Peyer's patch (tissue), 4 donors: ENCODE data around the gene INSRR. TPM values are rescaled to one million over a fixed set of nuclear protein-coding genes. Genes with fewer than 3 reads are reported as not detected.

Experiments used
- DNase-seq, 3 donors: peaks; one replicate each; pipeline ENCODE4 v3.0.0-alpha.2; 2017 to 2019
- H3K27ac ChIP-seq, 4 donors: fragments of 200-600 bp; sonication (generic); one replicate each; pipeline ENCODE4 v1.5.1; 2016 to 2019
- H3K27me3 ChIP-seq, 2 donors: fragments of 200-600 bp; sonication (generic); one replicate each; pipeline ENCODE4 v1.5.1; 2019
- H3K36me3 ChIP-seq, 3 donors: fragments of 200-600 bp; sonication (generic); one replicate each; pipeline ENCODE4 v1.5.1; 2016 to 2019
- H3K4me1 ChIP-seq, 4 donors: fragments of 200-600 bp; sonication (generic); one replicate each; pipeline ENCODE4 v1.5.1; 2016 to 2019
- H3K4me3 ChIP-seq, 4 donors: fragments of 200-600 bp; sonication (generic); 1 replicate in 3 of 4; 2 replicates in 1 of 4; pipeline ENCODE4 v1.5.1; 2016 to 2019; ENCODE audit warnings: mild to moderate bottlenecking in 1 of 4
- H3K9me3 ChIP-seq, 4 donors: fragments of 200-600 bp; sonication (generic); one replicate each; pipeline ENCODE4 v1.5.1; 2016 to 2019; ENCODE audit warnings: mild to moderate bottlenecking in 1 of 4
- POLR2A ChIP-seq, 2 donors: fragments of 450-650 bp; IDR thresholded peaks; one replicate each; pipeline ENCODE4 v1.5.1; 2017; ENCODE audit warnings: antibody characterized with exemption in 2 of 2, mild to moderate bottlenecking in 2 of 2, moderate library complexity in 2 of 2
- total RNA-seq, 4 donors: library from RNA; depleted of rRNA; stranded (reverse); fragments of >200 nt; gene quantifications; one replicate each; pipeline ENCODE4 v1.1.0, GENCODE V29; 2016
- TF ChIP-seq, protein P1 (sequence below), 6 experiments: fragments of 450-650 bp in 4 of 6; fragments of 200-600 bp in 2 of 6; sonication (generic) in 1 of 6; IDR thresholded peaks; one replicate each; pipeline ENCODE4 v1.5.1; 2017 to 2019; ENCODE audit warnings: antibody characterized with exemption in 6 of 6, mild to moderate bottlenecking in 3 of 6, moderate library complexity in 1 of 6

Gene INSRR
- total RNA-seq, 4 donors from 2014 or later = not detected

DNA sequence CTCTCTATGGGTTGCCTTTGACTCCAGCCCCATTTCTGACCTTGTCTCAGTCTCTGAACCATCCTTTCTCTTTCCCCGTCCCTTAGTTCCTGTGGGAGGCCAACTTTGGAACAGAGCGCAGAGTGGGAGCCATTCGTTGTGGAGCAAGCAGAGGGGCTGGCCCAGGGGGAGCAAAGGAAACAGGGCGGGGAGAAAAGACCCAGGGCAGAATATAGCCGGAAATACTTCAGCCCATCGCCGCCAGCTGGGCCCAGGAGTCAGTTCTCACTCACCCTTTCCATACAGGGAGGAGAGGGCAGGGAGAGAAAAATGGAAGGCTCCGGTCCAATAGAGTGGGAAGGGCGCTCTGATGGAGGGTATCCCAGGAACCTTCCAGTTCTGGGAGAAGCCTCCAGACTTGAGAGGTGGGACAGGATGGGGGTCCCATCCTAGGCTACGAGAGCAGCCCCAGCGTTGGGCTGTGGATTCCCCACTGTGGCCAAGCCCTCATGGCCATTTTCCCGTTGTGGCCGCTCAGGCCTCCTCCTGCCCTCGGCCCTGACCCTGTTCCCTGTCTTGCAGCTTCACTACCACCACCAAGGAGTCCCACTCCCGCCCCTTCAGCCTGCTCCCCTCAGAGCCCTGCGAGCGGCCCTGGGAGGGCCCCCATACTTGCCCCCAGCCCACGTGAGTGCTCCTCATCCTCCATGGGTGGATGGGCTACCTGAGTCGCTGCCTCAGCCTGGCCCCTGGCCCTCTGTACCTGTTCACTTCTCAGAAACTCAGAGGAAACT is 45.5 kb upstream of the INSRR start:
- Histone ChIP-seq H3K27me3 (no peaks in the 10 kb centered on the region), H3K9me3 (no peaks in the 10 kb centered on the region), H3K27ac (no peak overlapping the region), H3K4me3 (no peak overlapping the region), H3K4me1 (peaks cover 0 to 7% (median 0%) of the 10 kb centered on the region in 4 donors), H3K36me3 (no peaks in the 10 kb centered on the region)
- no peak for DNase-seq
- TF ChIP-seq, protein P1, sequence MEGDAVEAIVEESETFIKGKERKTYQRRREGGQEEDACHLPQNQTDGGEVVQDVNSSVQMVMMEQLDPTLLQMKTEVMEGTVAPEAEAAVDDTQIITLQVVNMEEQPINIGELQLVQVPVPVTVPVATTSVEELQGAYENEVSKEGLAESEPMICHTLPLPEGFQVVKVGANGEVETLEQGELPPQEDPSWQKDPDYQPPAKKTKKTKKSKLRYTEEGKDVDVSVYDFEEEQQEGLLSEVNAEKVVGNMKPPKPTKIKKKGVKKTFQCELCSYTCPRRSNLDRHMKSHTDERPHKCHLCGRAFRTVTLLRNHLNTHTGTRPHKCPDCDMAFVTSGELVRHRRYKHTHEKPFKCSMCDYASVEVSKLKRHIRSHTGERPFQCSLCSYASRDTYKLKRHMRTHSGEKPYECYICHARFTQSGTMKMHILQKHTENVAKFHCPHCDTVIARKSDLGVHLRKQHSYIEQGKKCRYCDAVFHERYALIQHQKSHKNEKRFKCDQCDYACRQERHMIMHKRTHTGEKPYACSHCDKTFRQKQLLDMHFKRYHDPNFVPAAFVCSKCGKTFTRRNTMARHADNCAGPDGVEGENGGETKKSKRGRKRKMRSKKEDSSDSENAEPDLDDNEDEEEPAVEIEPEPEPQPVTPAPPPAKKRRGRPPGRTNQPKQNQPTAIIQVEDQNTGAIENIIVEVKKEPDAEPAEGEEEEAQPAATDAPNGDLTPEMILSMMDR (IDR thresholded peaks at IDR 0.05) = no peak
- TF ChIP-seq POLR2A (IDR thresholded peaks at IDR 0.05) = no peak

DNA sequence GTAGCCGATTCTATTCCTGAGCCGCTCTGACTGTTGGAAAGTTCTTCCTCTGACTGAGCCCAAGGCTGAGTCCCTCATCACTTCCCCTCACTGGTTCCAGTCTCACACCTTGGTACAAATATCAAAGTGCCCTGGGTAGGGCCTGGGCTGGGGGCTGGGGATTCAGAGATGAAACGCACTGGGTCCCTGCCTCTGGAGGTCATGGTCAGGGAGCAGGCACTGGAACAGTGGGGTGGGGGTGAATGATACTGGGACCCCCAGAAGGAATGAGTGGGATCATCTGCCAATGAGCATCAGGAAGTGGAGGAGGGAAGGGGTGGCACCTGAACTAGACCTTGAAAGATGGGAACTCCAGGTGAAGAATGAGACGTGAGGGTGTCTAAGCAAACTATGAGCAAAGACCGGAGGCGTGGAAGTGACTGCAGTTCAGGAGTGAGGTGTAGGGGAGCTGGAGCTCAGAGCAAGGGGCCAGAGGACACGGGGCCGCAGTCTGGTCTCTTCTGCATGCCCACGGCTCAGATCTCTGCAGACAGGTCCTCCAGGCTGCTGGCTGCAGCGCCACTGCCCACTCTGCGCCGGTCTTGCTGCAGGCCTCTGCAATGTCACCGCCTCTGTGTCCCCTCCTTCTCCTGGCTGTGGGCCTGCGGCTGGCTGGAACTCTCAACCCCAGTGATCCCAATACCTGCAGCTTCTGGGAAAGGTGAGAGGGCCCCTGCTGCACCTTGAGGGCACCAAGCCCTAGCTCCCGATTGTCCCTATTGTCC is 44.6 kb upstream of the INSRR start:
- H3K4me1 ChIP-seq = peaks cover 0 to 7% (median 0%) of the 10 kb centered on the region in 4 donors
- no peak overlapping the region for H3K27ac ChIP-seq
- no peaks in the 10 kb centered on the region for H3K36me3 ChIP-seq
- no peaks in the 10 kb centered on the region for H3K9me3 ChIP-seq
- H3K4me3 ChIP-seq = no peak overlapping the region
- TF ChIP-seq, protein P1 (IDR thresholded peaks at IDR 0.05) = no peak
- no peaks in the 10 kb centered on the region for H3K27me3 ChIP-seq
- no peak for DNase-seq

DNA sequence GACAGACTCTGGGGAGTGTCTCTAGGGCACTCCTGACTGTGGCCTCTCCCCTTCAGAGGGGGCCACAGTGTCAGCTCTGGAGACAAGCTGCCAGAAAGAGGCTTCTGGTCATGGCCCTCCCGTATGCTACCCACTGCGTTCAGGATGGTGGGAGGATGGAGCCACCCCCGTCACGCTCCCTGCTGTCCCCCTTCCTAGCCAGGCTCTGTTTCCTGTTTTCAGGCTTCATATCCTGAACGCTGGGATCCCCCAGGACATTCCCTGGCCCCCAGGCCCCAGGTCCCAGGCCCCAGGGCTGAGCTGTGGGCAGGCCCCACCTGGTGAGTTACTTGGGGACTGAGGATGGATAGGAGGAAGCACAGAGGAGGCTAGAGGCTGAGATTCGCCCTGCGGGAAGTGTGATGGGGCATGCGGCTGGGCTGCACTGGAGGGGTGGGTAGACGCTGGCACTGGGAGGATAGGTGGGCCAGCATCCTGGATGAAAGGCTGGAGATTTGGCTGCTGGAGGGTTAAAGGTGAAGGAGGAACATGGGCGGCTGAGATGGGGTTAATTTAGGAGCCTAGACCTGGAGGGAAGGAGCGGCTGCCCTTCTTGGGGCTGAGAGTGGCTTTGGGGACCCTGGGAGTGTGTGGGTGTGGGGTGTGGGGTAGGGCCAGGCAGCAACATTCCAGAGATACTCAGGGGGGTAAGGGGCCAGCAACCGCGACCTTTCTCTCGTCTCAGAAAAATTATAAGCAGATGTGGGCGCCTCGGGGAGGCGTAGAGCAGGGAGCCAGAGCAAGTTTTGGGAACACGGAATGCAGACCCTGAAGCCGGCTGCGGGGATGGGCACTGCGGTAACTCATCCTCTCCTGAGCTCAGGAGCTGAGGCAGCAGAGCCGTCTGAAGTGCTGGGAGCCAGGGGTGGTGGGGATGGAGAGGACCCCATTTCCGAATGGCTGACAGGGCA is 43.3 kb upstream of the INSRR start:
- Histone ChIP-seq H3K27me3 (no peaks in the 10 kb centered on the region), H3K4me1 (peaks cover 0 to 10% (median 0%) of the 10 kb centered on the region in 4 donors), H3K27ac (no peak overlapping the region), H3K9me3 (no peaks in the 10 kb centered on the region), H3K36me3 (no peaks in the 10 kb centered on the region), H3K4me3 (no peak overlapping the region)
- DNase-seq = no peak
- TF ChIP-seq POLR2A (IDR thresholded peaks at IDR 0.05) = no peak
- TF ChIP-seq, protein P1 (IDR thresholded peaks at IDR 0.05) = no peak

DNA sequence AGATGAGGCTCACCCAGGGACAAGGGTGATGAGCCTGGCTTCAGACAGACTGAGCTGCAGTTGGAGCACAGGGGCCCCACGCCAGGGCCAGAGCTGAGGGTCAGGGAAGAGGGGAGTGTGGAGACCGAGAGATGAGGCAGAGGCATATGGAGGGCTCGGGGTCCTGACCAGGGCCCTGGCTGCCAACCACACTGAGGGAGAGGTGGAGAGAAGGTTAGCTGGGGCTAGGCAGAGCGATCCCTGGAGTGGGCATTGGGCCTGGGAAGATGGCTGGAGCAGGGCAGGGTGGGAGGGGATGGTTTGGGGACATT is 42.6 kb upstream of the INSRR start:
- no peaks in the 10 kb centered on the region for H3K36me3 ChIP-seq
- H3K9me3 ChIP-seq = no peaks in the 10 kb centered on the region
- no peak for DNase-seq
- TF ChIP-seq, protein P1 (IDR thresholded peaks at IDR 0.05) = no peak
- no peak for TF ChIP-seq POLR2A (IDR thresholded peaks at IDR 0.05)
- H3K27ac ChIP-seq = no peak overlapping the region
- no peak overlapping the region for H3K4me3 ChIP-seq
- H3K27me3 ChIP-seq = no peaks in the 10 kb centered on the region
- H3K4me1 ChIP-seq = peaks cover 0 to 9% (median 0%) of the 10 kb centered on the region in 4 donors

DNA sequence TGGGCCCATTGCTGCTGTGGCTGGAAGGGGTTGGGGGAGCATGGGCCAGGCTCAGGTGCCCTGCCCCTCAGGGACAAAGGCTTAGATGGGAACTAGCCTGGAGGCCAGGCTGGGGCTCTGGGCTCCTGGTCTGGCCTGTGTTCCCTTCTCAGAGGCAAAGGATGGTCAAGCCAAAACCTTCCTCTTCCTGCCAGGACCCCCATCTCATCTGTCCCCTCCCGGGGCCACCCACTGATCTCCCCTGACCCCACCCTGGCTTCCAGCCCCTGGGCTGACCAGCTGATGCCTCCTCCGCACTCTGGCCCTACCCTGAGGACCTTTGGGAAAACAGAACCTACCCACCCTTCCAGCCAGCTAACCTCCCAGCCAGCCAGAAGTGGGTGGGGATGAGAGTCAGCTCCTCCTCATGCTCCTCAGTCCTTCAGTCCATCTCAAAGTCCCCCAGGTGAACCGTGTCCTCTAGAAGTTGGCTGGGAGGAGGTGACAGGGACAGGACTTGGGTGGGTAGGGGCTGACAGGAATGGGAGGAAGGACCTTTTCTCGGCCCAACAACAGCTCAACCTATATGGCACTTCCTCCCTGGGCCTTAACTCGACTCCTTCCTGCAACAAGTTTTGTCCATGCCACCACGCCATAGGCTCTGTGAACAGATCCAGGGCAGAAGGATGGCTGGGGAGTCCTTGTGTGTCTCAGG is 42.1 kb upstream of the INSRR start:
- no peaks in the 10 kb centered on the region for H3K9me3 ChIP-seq
- no peak overlapping the region for H3K27ac ChIP-seq
- no peak for DNase-seq
- H3K27me3 ChIP-seq = no peaks in the 10 kb centered on the region
- no peak overlapping the region for H3K4me3 ChIP-seq
- TF ChIP-seq, protein P1 (IDR thresholded peaks at IDR 0.05) = no peak
- no peak for TF ChIP-seq POLR2A (IDR thresholded peaks at IDR 0.05)
- H3K4me1 ChIP-seq = peaks cover 0 to 14% (median 0%) of the 10 kb centered on the region in 4 donors
- H3K36me3 ChIP-seq = no peaks in the 10 kb centered on the region
